HG02798 (cell line): ENCODE data around the gene ZNF512.
"Not testable (repeated sequence)": the region's sequence is repeated elsewhere in the genome, so short reads cannot be mapped to it uniquely, and the experiment has no call there.

Experiments
- ATAC-seq: cut with Tn5 transposase; IDR thresholded peaks from one replicate; pipeline ENCODE4 v1.9.1; 2021; ENCODE audit warnings: mild to moderate bottlenecking; ENCODE audit not compliant: unreplicated experiment, poor library complexity

The ZNF512 gene

DNA sequence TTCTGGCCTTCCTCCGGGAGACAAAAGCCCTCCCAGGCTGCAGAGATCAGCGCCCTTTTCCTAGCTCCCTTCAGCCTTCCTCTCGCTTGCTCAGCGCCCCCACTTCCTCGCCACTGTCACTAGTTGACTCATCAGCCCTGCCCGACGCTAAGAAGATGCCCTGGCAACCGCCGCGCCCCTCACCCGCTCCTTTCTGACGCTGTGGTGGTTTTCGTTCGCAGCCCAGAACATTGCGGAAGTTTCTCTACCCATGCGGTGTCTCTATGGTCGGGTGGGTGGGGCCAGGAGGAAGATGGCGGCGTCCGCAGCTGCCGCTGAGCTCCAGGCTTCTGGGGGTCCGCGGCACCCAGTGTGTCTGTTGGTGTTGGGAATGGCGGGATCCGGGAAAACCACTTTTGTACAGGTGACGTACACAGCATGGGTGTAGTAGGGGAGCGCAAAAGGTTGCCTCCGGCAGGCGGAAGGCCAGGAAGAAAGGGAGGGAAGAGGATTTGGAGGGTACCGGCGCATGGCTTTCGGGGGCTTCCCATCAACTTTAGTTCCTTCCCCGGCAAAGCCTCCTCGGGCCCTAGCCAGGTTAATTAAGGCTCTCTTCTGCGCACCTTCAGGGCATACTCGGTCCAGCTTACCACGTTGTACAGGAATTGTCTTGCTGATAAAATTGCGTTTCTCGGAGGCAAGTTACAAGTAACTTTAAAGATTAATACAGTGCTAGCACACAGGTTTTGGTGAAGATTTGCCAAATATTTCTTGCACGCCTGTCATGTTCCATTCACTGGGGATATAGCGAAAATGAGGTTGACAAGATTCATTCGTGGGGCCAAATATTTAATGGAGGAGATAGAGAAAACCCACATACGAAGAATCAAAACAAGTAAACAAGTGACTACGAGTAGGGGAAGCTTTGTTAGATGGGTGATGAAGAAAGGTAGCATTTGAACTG lies 46.2 kb downstream of the ZNF512 start, which contains the start of the genes CCDC121 and GPN1:
TSS of gene CCDC121 (minus strand) at position 246 of the 943 bp plus-strand sequence. CDS start 1,213 bp downstream, outside the sequence.
TSS of gene GPN1 (plus strand) at position 284 of the 943 bp plus-strand sequence. CDS start at position 293, 9 bp downstream.
- peak; percentile 99 for ATAC-seq

- not testable (repeated sequence) for ATAC-seq
These were observed 47.4 kb downstream of the ZNF512 start for GRCh38 chr2:27630257-27630656.

- ATAC-seq: no peak
These were observed 51.4 kb downstream of the ZNF512 start for GRCh38 chr2:27634291-27634690.

- no peak for ATAC-seq
These were observed 53.9 kb downstream of the ZNF512 start for GRCh38 chr2:27636766-27637165.

GRCh38 chr2:27638037-27638637 lies 55.3 kb downstream of the ZNF512 start:
- ATAC-seq: no peak

DNA sequence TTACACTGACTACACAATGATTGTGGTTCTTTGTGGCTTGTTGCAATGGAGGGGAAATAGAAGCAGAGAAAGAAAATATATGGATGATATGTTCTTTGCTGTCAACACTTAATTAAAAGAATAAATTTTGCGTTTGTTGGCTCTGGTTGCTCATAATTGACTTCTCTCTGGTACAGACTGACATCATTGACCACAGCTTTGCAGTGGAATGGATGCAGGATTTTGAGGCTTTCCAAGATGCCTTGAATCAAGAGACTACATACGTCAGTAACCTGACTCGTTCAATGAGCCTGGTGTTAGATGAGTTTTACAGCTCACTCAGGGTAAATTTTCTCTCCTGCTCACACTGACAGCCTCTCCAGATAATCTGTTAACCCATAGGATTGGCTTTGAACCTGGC lies 55.9 kb downstream of the ZNF512 start:
- no peak for ATAC-seq

GRCh38 chr2:27640722-27641245 lies 57.9 kb downstream of the ZNF512 start:
- ATAC-seq: no peak

- no peak for ATAC-seq
These were observed 62.4 kb downstream of the ZNF512 start for GRCh38 chr2:27645197-27645596.

GRCh38 chr2:27647289-27647688 lies 64.4 kb downstream of the ZNF512 start:
- ATAC-seq: no peak

DNA sequence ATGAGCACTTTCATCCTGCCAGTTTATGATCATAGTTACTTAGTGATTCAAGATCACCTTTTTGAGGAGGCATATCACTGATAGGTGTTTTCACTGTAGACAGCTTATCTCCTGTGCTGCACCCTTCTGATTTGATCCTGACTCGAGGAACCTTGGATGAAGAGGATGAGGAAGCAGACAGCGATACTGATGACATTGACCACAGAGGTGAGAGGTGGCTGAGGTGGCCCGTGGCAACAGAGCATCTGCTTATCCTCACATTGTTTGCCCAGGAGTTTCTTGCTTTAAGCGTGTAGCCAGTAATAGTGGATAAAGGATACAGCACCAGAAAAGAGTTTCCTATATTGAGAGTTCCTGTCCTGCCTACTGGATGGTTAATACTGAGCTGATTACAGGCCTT lies 64.9 kb downstream of the ZNF512 start:
- ATAC-seq: no peak

DNA sequence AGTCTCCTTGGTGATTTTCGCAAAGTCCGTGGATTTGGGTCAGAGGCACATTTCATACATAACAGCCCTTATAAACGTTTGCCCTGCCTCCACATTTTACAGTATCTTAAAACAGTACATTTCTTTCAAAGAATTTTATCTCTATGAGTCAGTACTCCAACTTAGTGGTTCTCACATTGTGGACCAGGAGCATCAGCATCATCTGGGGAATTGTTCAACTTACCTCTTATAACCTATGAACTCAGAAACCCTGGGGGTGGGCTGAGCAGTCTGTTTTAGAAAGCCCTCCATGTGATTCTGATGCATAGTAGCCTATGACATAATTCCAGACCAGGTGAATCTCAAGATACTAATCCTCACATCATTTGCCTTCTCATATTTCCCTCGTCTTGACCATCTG lies 68.2 kb downstream of the ZNF512 start:
- no peak for ATAC-seq

DNA sequence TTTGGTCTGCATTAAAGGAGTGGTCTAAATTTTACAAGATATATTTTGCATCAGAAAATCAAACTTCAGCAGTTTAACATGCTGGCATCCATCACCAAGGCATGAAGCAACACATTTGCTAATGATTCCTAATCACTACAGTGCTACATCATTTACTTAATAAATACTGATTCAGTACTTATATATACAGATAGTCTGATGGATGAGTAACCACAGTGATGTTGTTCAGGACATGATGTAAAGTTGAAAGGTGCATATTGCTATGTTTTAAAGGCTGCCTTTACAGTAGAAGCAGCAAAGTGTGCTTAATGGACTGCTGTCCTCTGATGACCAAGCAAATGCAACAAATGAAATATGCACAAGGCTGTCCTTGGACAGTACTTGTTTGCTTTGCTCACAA lies 69.5 kb downstream of the ZNF512 start:
- no peak for ATAC-seq

- ATAC-seq: no peak
These were observed 69.9 kb downstream of the ZNF512 start for GRCh38 chr2:27652790-27653189.

DNA sequence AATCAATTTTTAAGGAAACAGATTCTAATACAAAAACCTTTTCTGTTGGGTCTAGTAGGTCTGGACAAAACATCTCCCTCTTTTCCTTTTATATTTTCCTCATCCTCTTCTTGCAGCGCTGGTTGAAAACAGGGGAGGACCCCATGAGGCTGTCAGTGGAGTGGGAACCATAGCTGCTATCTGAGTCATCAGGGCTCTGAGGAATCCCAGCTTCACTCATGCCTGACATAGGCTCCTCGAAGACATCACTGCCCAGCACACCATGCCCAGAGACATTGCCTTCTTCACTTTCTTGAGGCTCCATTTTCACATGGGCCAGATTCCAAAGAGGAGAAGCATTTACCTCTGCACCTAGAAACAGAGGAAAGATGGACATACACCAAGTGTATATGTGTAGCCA lies 70.6 kb downstream of the ZNF512 start:
- no peak for ATAC-seq

- ATAC-seq: no peak
These were observed 72.5 kb downstream of the ZNF512 start for GRCh38 chr2:27655155-27655951.

DNA sequence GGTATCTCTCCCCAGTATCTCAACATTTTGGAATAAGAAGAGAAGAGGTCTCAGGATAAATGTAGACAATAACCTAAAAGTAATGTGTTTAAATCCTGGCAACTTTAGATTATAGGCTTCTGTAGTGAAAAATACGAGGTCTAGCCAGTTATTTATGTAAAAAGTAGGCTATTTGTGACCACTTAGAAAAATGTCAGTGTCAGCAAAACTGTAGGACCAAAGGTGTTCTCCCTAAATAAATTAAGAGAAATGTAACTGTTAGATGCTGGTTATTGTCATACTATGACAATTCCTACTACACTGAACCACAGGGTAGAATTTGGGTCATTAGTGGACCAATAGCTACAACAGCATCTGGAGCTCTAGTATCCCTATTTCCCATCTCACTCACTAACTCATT lies 78.5 kb downstream of the ZNF512 start:
- no peak for ATAC-seq

DNA sequence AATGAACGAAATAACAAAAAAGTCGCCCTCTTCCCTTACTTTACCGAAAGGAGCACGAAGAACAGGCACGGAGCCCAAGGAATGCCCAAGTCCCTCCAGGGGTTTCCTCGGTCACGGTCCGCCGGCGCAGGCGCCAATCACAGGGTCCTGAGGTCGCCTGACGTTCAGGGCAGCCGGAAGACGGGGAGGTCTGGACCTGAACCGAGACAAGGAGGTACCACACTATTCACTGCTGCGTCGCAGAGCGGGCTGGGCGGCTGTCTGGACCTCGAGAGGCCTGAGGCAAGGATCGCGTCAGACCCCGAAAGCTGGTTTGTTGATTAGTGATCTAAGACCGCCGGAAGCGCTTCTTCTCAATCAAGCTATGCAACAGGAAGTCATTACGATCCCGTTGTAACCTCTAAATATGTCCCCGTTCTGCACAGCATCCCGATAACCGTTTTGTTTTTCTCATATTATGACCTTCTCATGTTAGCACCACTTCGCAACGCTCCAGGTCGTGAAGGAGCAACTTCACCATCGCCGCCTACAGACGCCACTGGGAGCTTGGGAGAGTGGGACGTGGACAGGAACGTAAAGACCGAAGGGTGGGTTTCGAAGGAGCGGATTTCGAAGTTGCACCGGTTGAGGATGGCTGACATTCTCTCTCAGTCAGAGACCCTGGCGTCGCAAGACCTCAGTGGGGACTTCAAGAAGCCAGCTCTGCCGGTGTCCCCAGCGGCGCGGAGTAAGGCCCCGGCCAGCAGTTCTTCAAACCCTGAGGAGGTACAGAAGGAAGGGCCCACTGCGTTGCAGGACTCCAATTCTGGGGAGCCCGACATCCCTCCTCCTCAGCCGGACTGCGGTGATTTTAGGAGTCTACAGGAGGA lies 80.7 kb downstream of the ZNF512 start, which contains the start of the genes SLC4A1AP and SUPT7L:
TSS of gene SLC4A1AP (plus strand) at position 605 of the 869 bp plus-strand sequence. CDS start at position 631, 26 bp downstream.
TSS of gene SUPT7L (minus strand) at position 330 of the 869 bp plus-strand sequence. CDS start 1,422 bp downstream, outside the sequence.
- ATAC-seq: peak; percentile 79

- no peak for ATAC-seq
These were observed 81.3 kb downstream of the ZNF512 start for GRCh38 chr2:27664154-27664574.
